Loucy (cell line): ENCODE data around the gene FHAD1.

Source experiments
- CTCF ChIP-seq: fragments of 200-600 bp; sonication (generic); conservative IDR thresholded peaks from 2 replicates; pipeline ENCODE4 v1.5.1; 2014; ENCODE audit warnings: mild to moderate bottlenecking, antibody characterized with exemption, low read length
- EZH2phosphoT487 ChIP-seq: fragments of 200-600 bp; IDR thresholded peaks from 2 replicates; pipeline ENCODE4 v1.6.1; 2018; ENCODE audit warnings: antibody characterized with exemption, mild to moderate bottlenecking, moderate library complexity, borderline replicate concordance

GRCh38 chr1:15343099-15343498 lies 96.1 kb downstream of the FHAD1 start:
- TF ChIP-seq CTCF, result no peak
- TF ChIP-seq EZH2phosphoT487, result no peak
